GM12891 (cell line): Measurements from ENCODE around the gene FLCN.

ENCODE experiments used
- POLR2A ChIP-seq: IDR thresholded peaks from 2 replicates; pipeline ENCODE4 v1.6.1; 2011; ENCODE audit warnings: low read depth, low read length, control low read depth
- POLR2AphosphoS5 ChIP-seq: IDR thresholded peaks from 2 replicates; pipeline ENCODE4 v1.6.1; 2011; ENCODE audit warnings: low read depth, low read length, control low read depth
- SPI1 ChIP-seq: IDR thresholded peaks from 2 replicates; pipeline ENCODE4 v1.6.1; 2011; ENCODE audit warnings: low read depth, low read length, control low read depth

DNA sequence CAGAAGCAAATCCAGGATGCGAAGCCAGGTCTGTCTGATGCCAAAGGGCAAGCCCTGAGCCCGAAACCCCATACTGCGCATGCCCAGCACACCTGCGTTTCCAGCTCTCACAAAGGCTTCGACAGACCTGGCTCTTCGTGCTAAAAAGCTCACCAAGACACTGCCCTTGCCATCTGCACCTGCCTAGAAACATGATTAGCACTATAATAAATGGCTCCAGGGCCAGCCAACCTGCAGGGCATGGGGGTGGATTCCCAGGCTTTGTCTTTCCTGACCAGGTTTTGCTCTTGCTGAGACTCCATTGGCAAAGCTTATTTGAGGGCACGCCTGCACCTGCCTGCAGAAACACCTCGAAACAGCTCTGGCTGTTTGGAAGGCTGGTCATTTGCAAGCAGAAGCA is 16.4 kb downstream of the FLCN start:
- TF ChIP-seq POLR2AphosphoS5 (no peak), POLR2A (no peak), SPI1 (no peak)
